ENCODE results near the gene NQO2. TPM values are rescaled to one million over a fixed set of nuclear protein-coding genes. Genes with fewer than 3 reads are reported as not detected.
"Not testable (repeated sequence)": the region's sequence is repeated elsewhere in the genome, so short reads cannot be mapped to it uniquely, and the experiment has no call there.

Gene NQO2
- total RNA-seq, 1 donor from 2014 or later: 11.8 TPM

DNA sequence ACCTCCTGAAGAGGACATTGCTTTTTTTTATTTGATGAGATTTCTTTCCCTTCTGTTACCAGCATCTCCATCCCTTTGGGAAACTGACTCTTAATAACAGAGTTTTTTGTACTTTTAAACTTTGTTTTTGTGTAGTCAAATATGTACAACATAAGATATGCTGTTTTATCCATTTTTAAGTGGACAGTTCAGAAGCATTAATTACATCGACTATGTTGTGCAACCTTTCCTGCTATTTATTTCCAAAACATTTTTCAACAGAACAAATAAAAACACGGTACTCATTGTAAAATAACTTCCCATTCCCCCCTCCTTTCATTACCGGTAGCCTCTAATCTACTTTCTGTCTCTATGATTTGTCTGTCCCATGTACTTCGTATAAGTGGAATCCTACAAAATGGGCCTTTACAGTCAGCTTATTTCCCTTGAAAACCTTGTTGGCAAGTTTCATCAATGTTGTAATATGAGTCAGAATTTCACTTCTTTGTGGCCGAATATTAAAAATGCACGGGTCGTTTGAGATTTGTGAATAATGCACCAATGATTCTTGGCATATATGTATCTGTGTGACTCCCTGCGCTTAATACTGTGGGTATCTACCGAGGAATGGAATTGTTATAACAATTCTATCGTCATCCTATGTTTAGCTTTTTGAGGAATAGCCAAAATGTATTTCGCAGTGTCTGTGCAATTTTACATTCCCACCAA, 57.5 kb downstream of the NQO2 start:
- peaks cover 25% of the 10 kb centered on the region for H3K4me1 ChIP-seq
- H3K9me3 ChIP-seq: no peaks in the 10 kb centered on the region
- TF ChIP-seq POLR2AphosphoS5 (IDR thresholded peaks at IDR 0.05; ENCODE audit: insufficient read depth in 1 of 2, low read depth in 1 of 2) (no peak), POLR2A (IDR thresholded peaks at IDR 0.05) (no peak)
- TF ChIP-seq, protein P1, sequence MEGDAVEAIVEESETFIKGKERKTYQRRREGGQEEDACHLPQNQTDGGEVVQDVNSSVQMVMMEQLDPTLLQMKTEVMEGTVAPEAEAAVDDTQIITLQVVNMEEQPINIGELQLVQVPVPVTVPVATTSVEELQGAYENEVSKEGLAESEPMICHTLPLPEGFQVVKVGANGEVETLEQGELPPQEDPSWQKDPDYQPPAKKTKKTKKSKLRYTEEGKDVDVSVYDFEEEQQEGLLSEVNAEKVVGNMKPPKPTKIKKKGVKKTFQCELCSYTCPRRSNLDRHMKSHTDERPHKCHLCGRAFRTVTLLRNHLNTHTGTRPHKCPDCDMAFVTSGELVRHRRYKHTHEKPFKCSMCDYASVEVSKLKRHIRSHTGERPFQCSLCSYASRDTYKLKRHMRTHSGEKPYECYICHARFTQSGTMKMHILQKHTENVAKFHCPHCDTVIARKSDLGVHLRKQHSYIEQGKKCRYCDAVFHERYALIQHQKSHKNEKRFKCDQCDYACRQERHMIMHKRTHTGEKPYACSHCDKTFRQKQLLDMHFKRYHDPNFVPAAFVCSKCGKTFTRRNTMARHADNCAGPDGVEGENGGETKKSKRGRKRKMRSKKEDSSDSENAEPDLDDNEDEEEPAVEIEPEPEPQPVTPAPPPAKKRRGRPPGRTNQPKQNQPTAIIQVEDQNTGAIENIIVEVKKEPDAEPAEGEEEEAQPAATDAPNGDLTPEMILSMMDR (IDR thresholded peaks at IDR 0.05): no peak
- H3K4me3 ChIP-seq: no peak overlapping the region
- no peaks in the 10 kb centered on the region for H3K27me3 ChIP-seq
- DNase-seq (ENCODE audit: extremely low spot score in 2 of 2): no peak
- intact Hi-C loops (cut with DNase I): loop anchor here (5.0 kb wide), 1 partner anchor 60 kb away; the partner anchor contains the start of gene NQO2
- H3K36me3 ChIP-seq: no peaks in the 10 kb centered on the region
- H3K27ac ChIP-seq: no peak overlapping the region

DNA sequence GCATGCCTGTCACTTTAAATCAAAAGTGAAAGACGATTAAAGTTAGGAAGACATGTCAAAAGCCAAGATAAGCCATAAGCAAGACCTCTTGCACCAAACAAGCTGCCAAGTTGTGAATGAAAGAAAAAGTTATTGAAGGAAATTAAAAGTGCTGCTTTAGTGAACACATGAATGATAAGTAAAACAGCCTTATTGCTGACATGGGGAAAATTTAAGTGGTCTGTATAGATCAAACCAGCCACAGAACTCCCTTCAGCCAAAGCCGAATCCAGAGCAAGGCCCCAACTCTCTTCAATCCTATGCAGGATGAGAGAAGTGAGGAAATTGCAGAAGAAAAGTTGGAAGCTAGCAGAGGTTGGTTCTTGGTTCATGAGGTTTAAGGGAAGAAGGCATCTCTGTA, 59.3 kb downstream of the NQO2 start:
- intact Hi-C loops (cut with DNase I): loop anchor here (5.0 kb wide), 1 partner anchor 62 kb away; the partner anchor contains the start of gene NQO2
- Histone ChIP-seq H3K27me3 (no peaks in the 10 kb centered on the region), H3K36me3 (no peaks in the 10 kb centered on the region), H3K4me1 (peaks cover 17% of the 10 kb centered on the region), H3K4me3 (no peak overlapping the region), H3K27ac (no peak overlapping the region), H3K9me3 (no peaks in the 10 kb centered on the region)
- DNase-seq (ENCODE audit: extremely low spot score in 2 of 2): no peak
- no peak for TF ChIP-seq POLR2A (IDR thresholded peaks at IDR 0.05)
- no peak for TF ChIP-seq POLR2AphosphoS5 (IDR thresholded peaks at IDR 0.05; ENCODE audit: insufficient read depth in 1 of 2, low read depth in 1 of 2)
- TF ChIP-seq, protein P1 (IDR thresholded peaks at IDR 0.05): no peak

DNA sequence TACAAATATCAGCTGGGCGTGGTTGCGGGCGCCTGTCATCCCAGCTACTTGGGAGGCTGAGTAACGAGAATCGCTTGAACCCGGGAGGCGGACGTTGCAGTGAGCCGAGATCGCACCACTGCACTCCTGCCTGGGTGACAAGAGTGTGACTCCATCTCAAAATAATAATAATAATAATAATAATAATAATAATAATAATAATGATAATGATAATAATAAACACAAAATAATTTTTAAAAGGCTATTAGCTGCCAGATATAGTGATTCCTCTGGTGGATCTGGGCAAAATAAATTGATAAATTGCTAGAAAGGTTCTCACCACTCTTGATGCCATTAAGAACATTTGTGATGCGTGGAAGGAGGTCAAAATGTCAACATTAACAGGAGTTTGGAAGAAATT, 60.4 kb downstream of the NQO2 start:
- H3K36me3 ChIP-seq; H3K4me3 ChIP-seq; H3K9me3 ChIP-seq; H3K27me3 ChIP-seq; DNase-seq (ENCODE audit: extremely low spot score in 2 of 2); H3K27ac ChIP-seq; intact Hi-C loops (cut with DNase I): not testable (repeated sequence)
- H3K4me1 ChIP-seq: peaks cover 16% of the 10 kb centered on the region

DNA sequence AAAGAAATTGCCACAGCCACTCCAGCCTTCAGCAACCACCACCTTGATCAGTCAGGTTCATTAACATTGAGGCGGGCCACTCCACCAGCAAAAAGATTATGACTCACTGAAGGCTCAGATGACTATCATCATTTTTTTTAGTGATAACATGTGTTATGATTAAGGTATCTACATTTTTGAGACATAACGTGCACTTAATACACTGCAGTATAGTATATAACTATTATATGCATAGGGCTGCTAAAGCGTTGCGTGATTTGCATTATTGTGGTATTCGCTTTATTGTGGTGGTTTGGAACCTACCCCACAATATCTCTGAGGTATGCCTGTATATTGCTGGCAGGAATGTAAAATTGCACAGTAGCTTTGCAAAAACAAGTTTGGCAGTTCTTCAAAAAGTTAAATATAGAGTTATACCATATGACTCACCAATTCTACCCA, 61.8 kb downstream of the NQO2 start:
- Histone ChIP-seq H3K4me1 (peaks cover 20% of the 10 kb centered on the region), H3K27ac (no peak overlapping the region), H3K27me3 (no peaks in the 10 kb centered on the region), H3K9me3 (no peaks in the 10 kb centered on the region), H3K4me3 (no peak overlapping the region), H3K36me3 (no peaks in the 10 kb centered on the region)
- no peak for DNase-seq (ENCODE audit: extremely low spot score in 2 of 2)
- TF ChIP-seq POLR2A (IDR thresholded peaks at IDR 0.05): no peak
- intact Hi-C loops (cut with DNase I): no loop called here

DNA sequence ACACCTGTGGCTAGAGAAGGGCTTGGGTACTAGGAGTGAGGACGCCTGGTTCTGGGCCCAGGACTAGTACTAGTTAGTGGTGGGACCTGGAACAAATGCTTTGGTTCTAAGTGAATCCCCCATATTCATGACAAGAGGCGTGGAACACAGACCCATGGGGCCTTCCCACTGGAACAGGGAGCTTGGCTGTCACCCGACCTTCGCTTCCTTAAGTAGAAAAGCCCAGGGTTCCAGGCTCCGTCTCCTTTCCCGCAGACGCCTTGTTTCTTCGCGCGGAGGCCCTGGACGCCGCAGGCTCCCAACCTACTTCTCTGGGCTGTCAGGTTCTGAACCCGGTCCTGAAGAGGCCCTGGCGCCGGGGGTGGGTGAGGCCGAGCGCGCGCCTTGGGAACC, 63.6 kb downstream of the NQO2 start:
- intact Hi-C loops (cut with DNase I); H3K36me3 ChIP-seq; H3K27me3 ChIP-seq; DNase-seq (ENCODE audit: extremely low spot score in 2 of 2); H3K9me3 ChIP-seq: not testable (repeated sequence)
- Histone ChIP-seq H3K4me1 (peaks cover 32% of the 10 kb centered on the region), H3K27ac (peak overlapping the region; percentile 95), H3K4me3 (peak overlapping the region; percentile 69 to 86)

DNA sequence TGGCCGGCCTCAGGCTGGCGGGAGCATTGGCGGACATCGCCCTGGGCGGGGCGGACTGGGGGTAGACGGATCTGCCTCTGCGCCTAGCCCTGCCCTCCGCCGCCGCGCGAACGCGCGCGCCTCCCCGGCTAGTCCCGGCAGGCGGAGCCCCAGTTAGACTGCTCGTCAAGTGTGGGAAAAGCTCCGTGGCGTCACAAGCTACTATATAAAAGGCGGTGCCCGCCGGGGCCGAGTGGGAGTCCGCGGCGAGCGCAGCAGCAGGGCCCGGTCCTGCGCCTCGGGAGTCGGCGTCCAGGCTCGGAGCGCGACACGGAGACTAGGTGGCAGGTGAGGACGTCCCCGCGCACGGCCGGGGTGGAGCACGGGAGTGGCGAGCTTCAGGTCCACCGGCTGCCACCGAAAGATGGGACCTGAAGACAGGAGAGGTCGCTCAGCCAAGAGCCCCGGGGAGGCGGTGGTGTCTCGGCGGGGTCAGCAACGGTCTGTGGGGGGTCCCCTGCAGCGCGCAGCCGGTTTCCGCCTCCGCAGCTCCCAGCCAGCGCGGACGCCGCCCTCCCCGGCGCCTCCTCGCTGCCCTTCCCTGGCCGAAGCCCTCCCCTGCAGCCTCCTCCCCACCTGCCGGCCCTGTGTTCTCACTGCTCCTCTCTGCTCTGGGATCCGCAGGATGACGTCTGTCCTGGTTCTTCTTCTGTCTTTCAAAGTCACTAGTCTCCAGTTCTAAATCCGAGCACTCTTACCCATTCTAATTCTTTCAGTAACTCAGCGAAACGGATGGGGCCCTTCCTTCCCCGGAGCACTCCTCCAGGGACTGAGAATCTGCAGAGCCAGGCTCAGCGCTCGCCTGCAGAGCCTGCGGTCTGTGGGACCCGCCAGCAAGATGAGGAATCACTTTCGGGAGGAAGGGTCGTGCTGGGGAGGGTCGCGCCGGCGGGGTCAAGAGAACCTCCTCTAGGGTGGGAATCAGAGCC, 64.3 kb downstream of the NQO2 start:
- intact Hi-C loops (cut with DNase I): no loop called here
- Histone ChIP-seq H3K4me1 (peaks cover 32% of the 10 kb centered on the region), H3K4me3 (peak overlapping the region; percentile 69 to 86), H3K27ac (peak overlapping the region; percentile 95), H3K27me3 (no peaks in the 10 kb centered on the region), H3K9me3 (no peaks in the 10 kb centered on the region), H3K36me3 (no peaks in the 10 kb centered on the region)
- DNase-seq (ENCODE audit: extremely low spot score in 2 of 2): peak in 1 of 2 donors; percentile 96
- TF ChIP-seq, protein P1 (IDR thresholded peaks at IDR 0.05): no peak
- TF ChIP-seq POLR2A (IDR thresholded peaks at IDR 0.05) (peak; percentile 55 to 97), POLR2AphosphoS5 (IDR thresholded peaks at IDR 0.05; ENCODE audit: insufficient read depth in 1 of 2, low read depth in 1 of 2) (peak; percentile 68 to 99)
